Gastrocnemius medialis (tissue), 4 donors: ENCODE results near the gene DGKE.

ENCODE experiments used
- CTCF ChIP-seq, 5 experiments: fragments of 450-650 bp in 3 of 5; fragments of 200-600 bp in 2 of 5; sonication (generic) in 2 of 5; IDR thresholded peaks in 4 of 5; conservative IDR thresholded peaks in 1 of 5; 1 replicate in 4 of 5; 2 replicates in 1 of 5; pipeline ENCODE4 v1.5.1; 2016 to 2019; ENCODE audit warnings: antibody characterized with exemption in 5 of 5, mild to moderate bottlenecking in 3 of 5, moderate library complexity in 3 of 5
- POLR2A ChIP-seq, 2 donors: fragments of 450-650 bp; IDR thresholded peaks; one replicate each; pipeline ENCODE4 v1.6.1; 2017; ENCODE audit warnings: antibody characterized with exemption in 2 of 2, mild to moderate bottlenecking in 2 of 2, moderate library complexity in 2 of 2

GRCh38 chr17:56884483-56885311 is 50.7 kb downstream of the DGKE start:
- TF ChIP-seq CTCF (IDR thresholded peaks at IDR 0.05 in 4 of 5, conservative IDR thresholded peaks at IDR 0.05 in 1 of 5) (no peak), POLR2A (IDR thresholded peaks at IDR 0.05) (no peak)
